ENCODE data around the gene RGL1.

The RGL1 gene

DNA sequence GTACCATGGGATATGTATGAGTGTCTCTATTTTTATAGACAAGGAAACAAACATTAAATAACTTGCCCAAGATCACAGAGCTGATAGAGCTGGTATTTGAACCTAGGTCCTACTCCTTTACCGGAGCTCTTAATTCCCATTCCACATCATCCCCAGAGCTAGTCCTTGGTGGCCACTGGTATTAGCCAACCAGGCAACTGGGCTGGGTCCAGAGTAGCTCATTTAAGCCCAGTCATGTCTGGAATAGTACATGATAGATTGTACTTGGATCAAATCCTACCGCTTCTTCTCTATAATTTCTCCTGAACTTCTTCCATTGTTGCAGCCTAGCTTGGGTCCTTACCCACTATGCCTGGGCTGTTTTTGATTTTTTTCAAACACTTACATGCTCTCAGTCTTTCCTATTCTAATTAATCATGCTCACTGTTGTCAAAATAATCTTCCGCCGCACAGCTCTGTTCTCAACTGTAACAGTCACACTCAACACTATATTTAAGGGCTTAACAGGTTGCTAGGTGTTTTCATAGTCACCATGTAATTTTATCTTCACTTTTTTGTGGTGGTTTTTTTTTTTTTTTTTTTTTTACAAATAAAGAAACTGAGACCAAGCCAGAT, 152.4 kb downstream of the RGL1 start:
- DNase-seq (ENCODE audit: low spot score), result no peak

DNA sequence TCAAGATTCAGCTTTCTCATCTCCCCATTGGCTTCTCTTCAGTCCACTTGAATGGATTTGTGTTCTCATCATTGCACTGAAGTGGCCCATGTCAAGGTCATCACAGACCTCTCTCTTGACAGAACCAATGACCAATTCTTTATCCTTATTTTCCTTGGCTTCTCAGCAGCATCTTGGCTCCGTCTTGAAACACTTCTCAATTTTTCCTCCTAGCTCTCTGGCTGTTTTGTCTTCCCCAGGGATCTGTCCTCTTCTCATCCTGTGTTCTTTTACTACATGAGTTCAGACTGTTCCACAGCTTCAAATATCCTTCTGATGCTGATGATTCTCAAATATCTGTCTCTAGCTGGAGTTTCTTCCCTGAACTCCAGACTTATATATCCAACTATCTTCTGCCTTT, 154.0 kb downstream of the RGL1 start:
- no peak for DNase-seq (ENCODE audit: low spot score)

DNA sequence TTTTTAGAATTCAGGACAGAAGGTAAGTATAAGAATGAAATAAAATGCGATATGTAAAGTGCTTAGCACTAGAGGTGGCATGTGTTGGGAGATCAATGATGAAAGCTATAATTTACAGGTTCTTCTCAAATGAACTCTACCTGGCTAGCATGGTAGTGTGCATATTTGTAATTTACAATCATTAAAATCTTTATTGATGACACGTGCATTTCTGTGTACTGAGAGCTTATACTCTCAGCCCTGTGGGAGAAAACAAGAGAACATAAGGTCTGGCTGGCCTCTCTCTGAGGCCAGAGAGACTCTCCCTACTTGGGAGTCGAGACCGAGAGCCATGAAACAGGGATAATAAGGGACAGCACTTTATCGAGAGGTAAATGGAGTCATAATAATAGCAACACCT, 156.2 kb downstream of the RGL1 start:
- no peak for DNase-seq (ENCODE audit: low spot score)

DNA sequence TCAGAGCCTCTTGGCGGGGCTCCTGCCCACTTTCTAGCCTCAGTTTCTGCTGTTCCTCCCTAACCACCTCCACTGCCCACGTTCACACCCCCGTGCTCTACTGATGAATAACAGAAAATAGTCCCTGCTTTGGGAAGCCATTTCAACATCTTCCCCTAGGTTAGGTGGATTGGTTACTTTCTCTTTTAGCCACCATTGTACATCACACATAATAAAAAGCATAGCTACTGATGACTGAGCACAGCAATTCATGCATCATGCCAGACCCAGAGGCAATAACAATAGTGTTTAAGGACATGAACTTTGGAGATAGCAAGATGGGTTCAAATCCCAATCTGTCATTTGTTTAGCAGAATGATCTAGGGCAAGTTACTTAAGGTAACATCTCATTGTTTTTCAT, 158.0 kb downstream of the RGL1 start:
- no peak for DNase-seq (ENCODE audit: low spot score)

DNA sequence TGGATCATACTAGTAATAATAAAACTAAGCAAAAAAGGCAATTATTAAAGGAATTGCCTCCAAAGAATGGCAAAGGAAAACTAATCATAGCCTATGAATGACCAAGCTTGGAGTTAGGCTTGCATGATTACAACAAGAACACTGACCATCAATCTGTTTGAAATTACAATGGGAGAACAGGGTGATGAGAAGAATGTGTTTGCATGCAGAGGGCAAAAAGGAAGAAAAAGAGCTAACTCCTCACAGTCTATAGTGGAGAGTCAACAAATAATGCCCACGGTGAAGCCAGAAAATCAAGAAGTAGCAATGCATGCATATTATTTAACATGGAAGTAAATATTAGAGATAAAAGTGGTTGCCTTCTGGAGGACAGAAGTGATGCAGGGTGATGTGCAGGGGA, 160.8 kb downstream of the RGL1 start:
- no peak for DNase-seq (ENCODE audit: low spot score)

DNA sequence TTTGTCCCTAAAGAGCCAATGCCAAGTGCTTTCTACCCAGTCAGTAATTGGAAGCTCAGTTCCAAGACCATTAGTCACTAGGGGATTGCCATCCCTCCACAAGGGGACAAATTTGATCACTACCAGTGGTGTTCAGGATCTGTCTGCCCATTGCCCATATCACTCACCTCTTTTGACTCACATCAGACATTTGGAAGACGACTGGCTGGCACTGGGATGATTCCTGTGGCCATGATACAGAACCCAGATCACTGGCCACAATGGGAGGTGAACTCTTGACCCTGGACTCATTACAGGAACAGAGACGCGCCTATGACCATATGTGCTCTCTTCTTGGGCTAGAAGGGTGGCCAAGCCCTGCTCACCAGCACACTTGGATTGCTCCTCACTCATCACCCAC, 161.6 kb downstream of the RGL1 start:
- DNase-seq (ENCODE audit: low spot score), result no peak

DNA sequence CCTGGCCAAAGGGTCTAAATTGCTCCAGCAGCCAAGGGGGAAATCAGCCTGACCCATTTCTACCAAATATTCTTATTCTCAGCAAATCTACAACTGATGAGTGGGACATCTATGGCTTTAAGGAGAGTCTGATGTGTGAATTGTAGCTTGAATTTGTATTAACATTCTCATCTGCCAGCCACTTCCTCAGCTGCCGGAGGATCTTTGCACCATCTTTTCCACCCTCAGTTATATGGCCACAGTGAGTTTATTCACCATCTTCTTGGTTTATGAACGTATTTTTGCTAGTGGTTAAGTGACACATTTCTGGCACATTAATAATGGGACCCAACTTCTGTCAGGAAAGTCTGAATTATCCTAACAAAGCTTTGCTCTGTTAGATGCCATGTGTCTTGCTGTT, 163.0 kb downstream of the RGL1 start:
- DNase-seq (ENCODE audit: low spot score), result no peak

DNA sequence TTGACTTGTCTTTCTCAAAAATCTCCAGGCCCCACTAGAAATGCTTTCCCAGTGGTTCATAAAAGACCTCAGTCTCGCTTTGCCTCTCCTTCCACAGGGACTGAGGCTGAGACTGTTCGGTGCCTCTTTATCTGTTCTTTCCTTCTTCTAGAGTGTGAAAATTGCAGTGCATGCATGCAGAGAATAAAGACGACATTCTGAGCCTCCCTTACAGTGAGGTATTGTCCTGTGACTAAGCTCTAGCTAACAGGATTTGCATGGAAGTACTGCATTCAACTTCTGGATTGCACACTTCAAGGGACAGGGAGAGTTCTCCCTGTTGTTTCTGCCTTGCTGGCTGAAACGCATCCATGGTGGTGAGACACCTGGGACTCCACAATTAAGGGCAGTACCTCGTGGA, 163.5 kb downstream of the RGL1 start:
- DNase-seq (ENCODE audit: low spot score), result peak; percentile 70

DNA sequence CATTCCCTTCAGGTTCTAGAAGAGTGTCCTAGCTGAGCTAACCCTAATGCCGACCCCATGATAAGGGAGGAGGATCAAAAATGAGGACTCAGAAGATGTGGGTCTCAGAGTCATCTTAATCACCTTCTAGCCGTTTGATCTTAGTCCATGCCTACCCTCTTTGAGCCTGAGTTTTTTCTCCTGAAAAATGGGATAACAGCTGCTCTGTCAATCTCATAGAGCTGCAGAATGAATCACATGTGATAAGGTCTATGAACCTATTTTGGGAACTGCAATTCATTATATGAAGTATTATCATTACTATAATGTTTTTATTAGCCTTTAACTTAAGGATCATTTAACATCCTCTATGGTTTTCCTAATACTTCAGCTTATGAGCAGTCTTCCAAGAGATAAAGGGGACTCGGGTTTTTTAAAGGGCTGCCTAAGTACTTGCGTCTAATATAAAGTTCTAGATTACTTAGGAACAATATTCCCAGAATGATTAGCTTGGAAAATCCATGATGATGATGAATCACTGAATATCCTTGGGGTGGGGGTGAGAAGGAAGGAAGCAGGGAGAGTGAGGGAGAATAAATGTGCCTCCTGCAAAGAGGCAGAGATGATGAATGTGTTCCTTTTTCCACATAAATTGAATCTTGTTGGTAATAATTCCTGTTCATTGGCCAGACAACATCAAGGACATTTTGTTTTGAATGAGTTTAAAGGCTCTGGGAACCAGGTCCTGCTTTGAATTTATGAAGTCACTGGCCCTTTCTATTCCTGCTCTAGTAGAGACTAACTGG, 165.8 kb downstream of the RGL1 start:
- no peak for DNase-seq (ENCODE audit: low spot score)

DNA sequence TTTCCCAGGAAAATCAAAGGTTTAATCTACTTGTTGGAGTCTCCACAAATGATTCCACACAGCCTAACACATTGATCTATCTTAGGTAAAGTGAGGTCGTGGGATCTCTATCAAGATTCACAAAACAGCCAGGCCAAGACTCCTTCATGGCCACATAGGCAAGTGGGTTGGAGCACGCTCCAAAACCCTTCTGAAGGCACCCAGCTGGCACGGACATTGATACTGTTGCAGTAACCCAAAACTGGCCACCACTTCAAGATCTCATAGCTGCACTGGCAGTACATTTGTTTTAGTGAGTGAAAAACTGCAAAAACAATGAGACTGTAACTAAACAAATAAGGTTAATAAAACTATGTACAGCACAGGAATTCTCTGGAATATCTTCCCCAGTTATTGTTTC, 170.7 kb downstream of the RGL1 start:
- no peak for DNase-seq (ENCODE audit: low spot score)

DNA sequence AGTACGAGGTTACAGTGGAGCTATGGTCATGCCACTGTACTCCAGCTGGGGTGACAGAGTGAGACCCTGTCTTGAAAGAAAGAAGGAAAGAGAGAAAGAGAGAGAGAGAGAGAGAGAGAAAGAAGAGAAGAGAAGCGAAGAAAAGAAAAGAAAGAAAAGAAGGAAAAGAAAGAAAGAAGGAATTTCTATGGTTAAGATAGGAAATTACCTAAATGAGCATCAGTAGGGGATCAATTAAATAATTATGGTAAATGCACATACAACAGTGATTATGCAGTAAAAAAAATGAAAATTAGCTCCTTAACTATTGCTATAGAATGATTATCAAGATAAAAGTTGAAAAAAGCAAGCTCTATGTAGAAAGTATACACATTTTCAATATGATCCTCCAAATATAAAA, 172.8 kb downstream of the RGL1 start:
- DNase-seq (ENCODE audit: low spot score), result no peak
